ENCODE measurements around the gene HAPLN2. TPM values are rescaled to one million over a fixed set of nuclear protein-coding genes. Genes with fewer than 3 reads are reported as not detected.
"Not testable (repeated sequence)": the region's sequence is repeated elsewhere in the genome, so short reads cannot be mapped to it uniquely, and the experiment has no call there.

HAPLN2 gene
- total RNA-seq, 4 donors from 2014 or later, result 0.18 TPM; not detected in 3

DNA sequence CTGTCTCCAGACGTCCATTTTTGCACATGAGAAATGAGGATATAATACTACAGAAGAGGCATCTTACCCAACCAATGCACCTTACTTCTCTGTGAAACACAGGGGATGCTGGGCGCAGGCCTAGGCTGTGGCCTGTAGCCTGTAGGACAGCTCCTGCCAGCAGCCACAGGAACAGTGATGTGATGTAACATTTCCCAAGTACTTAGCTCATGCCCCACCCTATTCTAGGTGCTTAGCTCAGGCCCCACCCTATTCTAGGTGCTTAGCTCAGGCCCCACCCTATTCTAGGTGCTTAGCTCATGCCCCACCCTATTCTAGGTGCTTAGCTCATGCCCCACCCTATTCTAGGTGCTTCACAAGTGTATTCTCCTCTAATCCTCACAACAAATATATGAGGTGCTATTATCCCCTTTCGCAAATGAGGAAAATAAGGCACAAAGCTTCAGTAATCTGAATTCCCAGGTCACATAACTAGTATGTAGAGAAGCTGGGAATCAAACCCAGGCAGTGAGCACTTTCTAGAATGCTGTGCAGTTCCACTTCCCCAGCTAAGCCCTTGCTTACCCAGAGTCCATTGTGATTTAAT, 32.2 kb upstream of the HAPLN2 start:
- WGBS, 2 donors, result 71 to 85% methylated on average over 2 to 3 of the region's 3 CpGs
- H3K36me3 ChIP-seq, result no peaks in the 10 kb centered on the region
- TF ChIP-seq POLR2A (IDR thresholded peaks at IDR 0.05), result no peak
- TF ChIP-seq, protein P1, sequence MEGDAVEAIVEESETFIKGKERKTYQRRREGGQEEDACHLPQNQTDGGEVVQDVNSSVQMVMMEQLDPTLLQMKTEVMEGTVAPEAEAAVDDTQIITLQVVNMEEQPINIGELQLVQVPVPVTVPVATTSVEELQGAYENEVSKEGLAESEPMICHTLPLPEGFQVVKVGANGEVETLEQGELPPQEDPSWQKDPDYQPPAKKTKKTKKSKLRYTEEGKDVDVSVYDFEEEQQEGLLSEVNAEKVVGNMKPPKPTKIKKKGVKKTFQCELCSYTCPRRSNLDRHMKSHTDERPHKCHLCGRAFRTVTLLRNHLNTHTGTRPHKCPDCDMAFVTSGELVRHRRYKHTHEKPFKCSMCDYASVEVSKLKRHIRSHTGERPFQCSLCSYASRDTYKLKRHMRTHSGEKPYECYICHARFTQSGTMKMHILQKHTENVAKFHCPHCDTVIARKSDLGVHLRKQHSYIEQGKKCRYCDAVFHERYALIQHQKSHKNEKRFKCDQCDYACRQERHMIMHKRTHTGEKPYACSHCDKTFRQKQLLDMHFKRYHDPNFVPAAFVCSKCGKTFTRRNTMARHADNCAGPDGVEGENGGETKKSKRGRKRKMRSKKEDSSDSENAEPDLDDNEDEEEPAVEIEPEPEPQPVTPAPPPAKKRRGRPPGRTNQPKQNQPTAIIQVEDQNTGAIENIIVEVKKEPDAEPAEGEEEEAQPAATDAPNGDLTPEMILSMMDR (IDR thresholded peaks at IDR 0.05), result no peak
- H3K27ac ChIP-seq, result no peak overlapping the region
- H3K27me3 ChIP-seq, result no peaks in the 10 kb centered on the region
- DNase-seq, result no peak
- intact Hi-C loops (cut with DNase I), result loop anchor here (10.0 kb wide), 1 partner anchor 112 kb away; no protein-coding TSS in a partner anchor
- peaks cover under 1 to 11% (median 7%) of the 10 kb centered on the region in 3 donors for H3K4me1 ChIP-seq
- H3K9me3 ChIP-seq, result no peaks in the 10 kb centered on the region
- H3K4me3 ChIP-seq, result no peak overlapping the region

DNA sequence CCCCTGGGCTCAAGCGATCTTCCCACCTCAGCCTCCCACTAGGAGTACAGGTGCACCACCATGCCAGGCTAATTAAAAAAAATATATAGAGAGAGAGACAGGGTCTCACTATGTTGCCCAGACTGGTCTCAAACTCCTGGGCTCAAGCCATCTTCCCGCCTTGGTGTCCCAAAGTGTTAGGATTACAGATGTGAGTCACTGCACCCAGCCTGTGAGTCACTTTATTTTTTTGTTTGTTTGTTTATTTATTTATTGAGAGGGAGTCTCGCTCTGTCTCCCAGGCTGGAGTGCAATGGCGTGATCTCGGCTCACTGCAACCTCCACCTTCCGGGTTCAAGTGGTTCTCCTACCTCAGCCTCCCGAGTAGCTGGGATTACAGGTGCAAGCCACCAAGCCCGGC, 31.3 kb upstream of the HAPLN2 start:
- H3K36me3 ChIP-seq, H3K4me3 ChIP-seq, H3K27ac ChIP-seq, H3K27me3 ChIP-seq, H3K9me3 ChIP-seq, DNase-seq: not testable (repeated sequence)
- WGBS, 2 donors, result 89 to 91% methylated on average over 7 to 8 of the region's 8 CpGs
- H3K4me1 ChIP-seq, result peaks cover 5 to 20% (median 15%) of the 10 kb centered on the region in 3 donors
- intact Hi-C loops (cut with DNase I), result loop anchor here (10.0 kb wide), 1 partner anchor 113 kb away; no protein-coding TSS in a partner anchor

DNA sequence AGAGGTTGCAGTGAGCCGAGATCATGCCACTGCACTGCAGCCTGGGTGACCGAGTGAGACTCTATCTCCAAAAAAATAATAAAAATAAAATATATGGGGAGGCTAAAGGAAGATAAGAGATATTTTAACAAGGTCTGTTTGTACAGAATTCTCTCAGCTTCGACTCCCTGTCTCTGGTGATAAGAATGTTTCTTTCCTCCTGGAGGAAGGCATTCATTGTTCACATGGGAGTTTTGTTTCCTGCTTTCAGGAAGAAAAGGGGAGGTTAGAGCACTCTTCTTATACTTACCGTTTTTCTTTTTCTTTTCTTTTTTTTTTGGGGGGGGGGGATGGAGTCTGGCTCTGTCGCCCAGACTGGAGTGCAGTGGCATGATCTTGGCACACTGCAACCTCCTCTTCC, 29.7 kb upstream of the HAPLN2 start:
- no peak for DNase-seq
- Histone ChIP-seq H3K4me1 (peaks cover 5 to 24% (median 15%) of the 10 kb centered on the region in 3 donors), H3K27me3 (no peaks in the 10 kb centered on the region), H3K4me3 (no peak overlapping the region), H3K36me3 (peaks cover 0 to 18% (median 0%) of the 10 kb centered on the region in 3 donors), H3K27ac (no peak overlapping the region), H3K9me3 (no peaks in the 10 kb centered on the region)
- 69 to 76% methylated on average over 5 of the region's 5 CpGs for WGBS, 2 donors
- no peak for TF ChIP-seq POLR2A (IDR thresholded peaks at IDR 0.05)
- TF ChIP-seq, protein P1 (IDR thresholded peaks at IDR 0.05), result no peak
- intact Hi-C loops (cut with DNase I), result loop anchor here (10.0 kb wide), 1 partner anchor 115 kb away; no protein-coding TSS in a partner anchor

GRCh38 chr1:156590326-156591180, 28.7 kb upstream of the HAPLN2 start:
- Histone ChIP-seq H3K9me3 (no peaks in the 10 kb centered on the region), H3K4me1 (peaks cover 5 to 24% (median 15%) of the 10 kb centered on the region in 3 donors), H3K36me3 (peaks cover 0 to 28% (median 6%) of the 10 kb centered on the region in 3 donors), H3K27me3 (no peaks in the 10 kb centered on the region), H3K4me3 (peak overlapping the region in 3 of 4 donors; percentile 63 to 95 (median 78)), H3K27ac (peak overlapping the region; percentile 83 to 90 (median 88))
- no peak for DNase-seq
- TF ChIP-seq, protein P1 (IDR thresholded peaks at IDR 0.05), result no peak
- no peak for TF ChIP-seq POLR2A (IDR thresholded peaks at IDR 0.05)
- intact Hi-C loops (cut with DNase I), result no loop called here
- 65 to 81% methylated on average over 5 to 7 of the region's 10 CpGs for WGBS, 2 donors

DNA sequence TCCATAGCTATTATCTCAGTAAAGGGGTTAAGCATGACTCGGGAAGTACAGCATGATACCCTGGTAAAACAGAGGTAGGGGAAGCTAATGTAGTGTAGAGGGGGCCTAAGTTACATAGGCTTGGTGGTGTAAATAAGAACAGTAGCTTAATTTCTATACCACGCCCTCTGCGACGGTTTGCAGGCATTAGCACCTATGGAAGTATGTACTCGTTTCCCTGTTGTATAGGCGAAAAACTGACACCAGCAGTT, 28.1 kb upstream of the HAPLN2 start:
- no peak for TF ChIP-seq POLR2A (IDR thresholded peaks at IDR 0.05)
- TF ChIP-seq, protein P1 (IDR thresholded peaks at IDR 0.05), result no peak
- no peak for DNase-seq
- no peaks in the 10 kb centered on the region for H3K9me3 ChIP-seq
- no peaks in the 10 kb centered on the region for H3K27me3 ChIP-seq
- 15 to 21% methylated on average over 6 of the region's 6 CpGs for WGBS, 2 donors
- H3K4me1 ChIP-seq, result peaks cover 5 to 24% (median 15%) of the 10 kb centered on the region in 3 donors
- intact Hi-C loops (cut with DNase I), result no loop called here
- peak overlapping the region; percentile 83 to 90 (median 88) for H3K27ac ChIP-seq
- peak overlapping the region; percentile 63 to 95 (median 75) for H3K4me3 ChIP-seq
- peaks cover 1 to 34% (median 9%) of the 10 kb centered on the region in 3 donors for H3K36me3 ChIP-seq

All from esophagus squamous epithelium (tissue), 5 donors.